GM12801 (cell line): Measurements from ENCODE around the gene RTP3.

ENCODE experiments used
- TF ChIP-seq, protein P1 (sequence below): IDR thresholded peaks from one replicate; pipeline ENCODE4 v1.5.1; 2011; ENCODE audit warnings: control low read depth; ENCODE audit not compliant: insufficient read length; ENCODE audit errors: extremely low read depth

Gene RTP3

GRCh38 chr3:46495901-46496456 lies 1.8 kb upstream of the RTP3 start:
- TF ChIP-seq, protein P1, sequence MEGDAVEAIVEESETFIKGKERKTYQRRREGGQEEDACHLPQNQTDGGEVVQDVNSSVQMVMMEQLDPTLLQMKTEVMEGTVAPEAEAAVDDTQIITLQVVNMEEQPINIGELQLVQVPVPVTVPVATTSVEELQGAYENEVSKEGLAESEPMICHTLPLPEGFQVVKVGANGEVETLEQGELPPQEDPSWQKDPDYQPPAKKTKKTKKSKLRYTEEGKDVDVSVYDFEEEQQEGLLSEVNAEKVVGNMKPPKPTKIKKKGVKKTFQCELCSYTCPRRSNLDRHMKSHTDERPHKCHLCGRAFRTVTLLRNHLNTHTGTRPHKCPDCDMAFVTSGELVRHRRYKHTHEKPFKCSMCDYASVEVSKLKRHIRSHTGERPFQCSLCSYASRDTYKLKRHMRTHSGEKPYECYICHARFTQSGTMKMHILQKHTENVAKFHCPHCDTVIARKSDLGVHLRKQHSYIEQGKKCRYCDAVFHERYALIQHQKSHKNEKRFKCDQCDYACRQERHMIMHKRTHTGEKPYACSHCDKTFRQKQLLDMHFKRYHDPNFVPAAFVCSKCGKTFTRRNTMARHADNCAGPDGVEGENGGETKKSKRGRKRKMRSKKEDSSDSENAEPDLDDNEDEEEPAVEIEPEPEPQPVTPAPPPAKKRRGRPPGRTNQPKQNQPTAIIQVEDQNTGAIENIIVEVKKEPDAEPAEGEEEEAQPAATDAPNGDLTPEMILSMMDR: no peak

DNA sequence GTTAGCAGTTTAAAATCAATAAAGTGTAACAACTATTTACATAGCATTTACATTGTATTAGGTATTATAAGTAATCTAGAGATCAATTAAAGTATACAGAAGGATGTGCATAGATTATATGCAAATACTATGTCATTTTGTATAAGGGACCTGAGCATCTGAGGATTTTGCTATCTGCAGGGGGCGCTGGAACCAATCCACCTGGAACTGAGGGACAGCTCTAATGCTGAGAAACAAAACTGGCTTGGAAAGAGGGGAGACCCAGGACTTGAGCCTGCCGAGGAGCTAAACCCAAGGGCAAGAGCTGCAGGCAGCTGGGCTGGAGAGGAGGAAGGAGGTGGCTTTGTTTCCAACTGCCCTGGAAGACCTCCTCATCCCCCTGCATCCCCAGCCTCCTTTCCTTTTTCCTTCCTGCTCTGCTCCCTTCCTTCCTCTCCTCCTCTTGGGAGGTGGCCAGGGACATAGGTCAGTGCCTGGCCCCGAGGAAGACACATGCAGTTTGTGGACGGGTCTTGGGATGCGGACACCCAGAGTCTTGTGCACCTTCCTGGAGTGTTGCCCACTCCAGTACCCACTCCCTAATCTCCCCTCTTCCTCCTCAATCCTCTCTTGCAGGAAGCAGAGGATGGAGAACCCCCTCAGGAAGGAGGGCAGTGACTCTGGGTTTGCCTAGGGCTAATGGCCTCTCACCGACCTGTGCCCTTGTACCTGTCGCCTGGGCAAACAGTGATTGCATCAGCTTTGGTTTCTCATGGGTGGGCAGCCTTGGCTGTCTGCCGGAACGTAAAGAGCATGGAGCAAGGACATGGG lies 825 bp upstream of the RTP3 start:
- TF ChIP-seq, protein P1: no peak

DNA sequence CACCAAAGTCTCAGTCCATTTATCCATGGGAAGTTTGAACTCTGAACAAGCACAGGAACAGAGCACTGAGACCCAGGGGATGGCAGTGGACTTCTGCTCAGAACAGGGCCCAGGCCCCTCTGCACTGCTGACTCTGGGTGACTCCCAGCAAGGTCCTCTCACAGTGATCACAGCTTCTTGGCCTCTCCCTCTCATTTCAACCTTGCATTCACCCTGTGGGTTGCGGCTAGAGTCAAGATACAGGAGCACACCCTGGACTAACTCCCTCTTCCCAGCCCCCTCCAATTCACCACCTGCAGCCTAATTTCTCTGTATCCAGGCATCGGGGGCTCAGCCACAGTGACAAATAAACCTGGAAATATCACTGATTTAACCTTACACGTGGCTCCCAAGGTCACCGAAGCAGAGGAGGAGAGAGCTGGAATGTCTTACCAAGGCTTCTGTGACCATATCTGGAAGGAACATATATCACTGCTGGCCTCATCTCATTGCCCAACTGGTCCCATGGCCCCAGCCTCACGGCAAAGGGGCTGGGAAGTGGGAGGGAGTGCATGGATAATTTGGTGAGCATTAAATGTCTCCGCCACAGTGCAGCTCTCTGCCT lies 1.2 kb downstream of the RTP3 start:
- TF ChIP-seq, protein P1: no peak

DNA sequence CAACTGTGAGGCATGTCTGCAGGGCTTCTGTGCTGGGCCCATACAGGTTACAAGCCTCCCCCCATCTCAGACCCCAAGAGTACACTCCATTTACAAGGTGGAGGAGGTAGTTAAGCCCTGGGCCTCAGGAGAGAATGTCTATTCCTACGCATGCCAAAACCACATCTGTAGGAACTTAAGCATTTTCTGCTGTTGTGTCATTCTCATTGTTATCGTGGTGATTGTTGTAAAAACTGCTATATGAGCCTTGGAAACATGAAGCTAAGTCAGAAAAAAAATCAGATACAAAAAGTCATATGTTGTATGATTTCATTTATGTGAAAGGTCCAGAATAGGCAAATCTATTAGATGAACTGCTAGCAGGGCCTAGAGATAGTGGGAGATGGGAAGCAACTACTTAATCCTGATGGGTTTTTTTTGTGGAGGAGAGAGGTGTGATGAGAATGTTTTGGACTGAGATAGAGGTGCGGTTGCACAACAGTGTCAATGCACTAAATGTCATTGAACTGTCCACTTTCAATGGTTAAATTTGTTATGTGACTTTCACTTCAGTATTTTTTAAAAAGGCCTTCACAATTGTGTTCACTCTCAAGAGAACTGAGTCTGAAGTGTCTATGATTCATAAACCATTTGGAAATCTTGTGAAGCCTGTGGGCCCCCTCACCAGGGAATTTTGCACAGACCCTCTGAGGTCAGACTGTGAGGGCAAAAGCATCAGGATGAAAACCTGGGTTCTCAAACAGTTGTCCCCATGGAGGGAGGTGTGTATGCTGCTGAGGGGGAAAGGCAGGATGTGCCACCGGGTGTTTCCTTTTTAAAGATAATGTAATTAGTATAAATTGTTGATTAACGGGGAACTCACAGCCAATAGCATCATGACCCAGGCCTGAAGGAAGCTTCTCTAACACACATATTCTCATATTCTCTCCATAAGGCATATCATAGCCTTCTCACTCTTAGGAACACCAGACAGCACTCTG lies 3.2 kb downstream of the RTP3 start:
- TF ChIP-seq, protein P1: no peak

DNA sequence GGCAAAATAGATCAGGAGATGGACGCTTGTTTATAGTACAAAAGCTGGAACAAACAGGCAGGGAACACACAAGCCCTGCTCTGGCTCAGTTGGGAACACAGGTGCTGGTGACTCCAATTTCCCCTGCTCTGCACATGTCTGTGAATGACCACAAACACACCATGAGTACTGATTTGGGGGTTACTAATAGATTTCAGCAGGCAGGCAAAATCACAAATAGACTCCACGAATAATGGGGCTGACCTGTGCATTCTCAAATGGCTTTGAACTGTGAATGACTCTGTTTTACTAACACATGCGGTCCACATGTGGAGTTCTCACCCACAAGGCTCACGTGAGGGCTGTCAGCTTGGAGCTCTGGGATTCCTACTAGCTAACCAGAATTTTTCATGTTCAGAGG lies 3.9 kb downstream of the RTP3 start:
- TF ChIP-seq, protein P1: no peak

GRCh38 chr3:46503200-46503874 lies 5.6 kb downstream of the RTP3 start:
- TF ChIP-seq, protein P1: no peak
